ENCODE data around the gene TEX12. TPM values are rescaled to one million over a fixed set of nuclear protein-coding genes. Genes with fewer than 3 reads are reported as not detected.
"Not testable (repeated sequence)": the region's sequence is repeated elsewhere in the genome, so short reads cannot be mapped to it uniquely, and the experiment has no call there.

TEX12 gene
- total RNA-seq, 2 donors from 2014 or later: not detected

- Histone ChIP-seq H3K36me3 (replicated peaks in 1 of 2; ENCODE audit: insufficient read depth in 1 of 2, low read depth in 2 of 2) (no peaks in the 10 kb centered on the region), H3K27ac (no peak overlapping the region), H3K27me3 (no peaks in the 10 kb centered on the region), H3K4me1 (no peaks in the 10 kb centered on the region), H3K4me3 (no peak overlapping the region), H3K9me3 (no peaks in the 10 kb centered on the region)
- DNase-seq (no peak), ATAC-seq (no peak)
- intact Hi-C loops (cut with DNase I): no loop called here
- TF ChIP-seq CTCF (IDR thresholded peaks at IDR 0.05): no peak
- no peak for TF ChIP-seq POLR2A (IDR thresholded peaks at IDR 0.05)
Observed at GRCh38 chr11:112186304-112186703, 19.1 kb downstream of the TEX12 start.

GRCh38 chr11:112195113-112195512, 27.9 kb downstream of the TEX12 start:
- H3K4me3 ChIP-seq; H3K4me1 ChIP-seq; H3K9me3 ChIP-seq; intact Hi-C loops (cut with DNase I); H3K27me3 ChIP-seq; H3K36me3 ChIP-seq (replicated peaks in 1 of 2; ENCODE audit: insufficient read depth in 1 of 2, low read depth in 2 of 2): not testable (repeated sequence)
- 41 to 53% methylated on average over 11 of the region's 11 CpGs for WGBS, 2 donors
- ATAC-seq: peak; percentile 64
- peak in 1 of 4 donors; percentile 8 for DNase-seq
- peak overlapping the region in 3 of 4 donors; percentile 39 to 75 (median 40) for H3K27ac ChIP-seq

- TF ChIP-seq CTCF (IDR thresholded peaks at IDR 0.05) (no peak), POLR2A (IDR thresholded peaks at IDR 0.05) (no peak)
- DNase-seq (no peak), ATAC-seq (no peak)
- Histone ChIP-seq H3K9me3 (no peaks in the 10 kb centered on the region), H3K4me3 (no peak overlapping the region), H3K4me1 (no peaks in the 10 kb centered on the region), H3K36me3 (replicated peaks in 1 of 2; ENCODE audit: insufficient read depth in 1 of 2, low read depth in 2 of 2) (no peaks in the 10 kb centered on the region), H3K27ac (peak overlapping the region in 1 of 4 donors; percentile 75), H3K27me3 (no peaks in the 10 kb centered on the region)
- 23 to 39% methylated on average over 2 of the region's 2 CpGs for WGBS, 2 donors
- intact Hi-C loops (cut with DNase I): no loop called here
Observed at GRCh38 chr11:112195951-112196351, 28.8 kb downstream of the TEX12 start.

- Histone ChIP-seq H3K27ac (no peak overlapping the region), H3K4me1 (no peaks in the 10 kb centered on the region), H3K9me3 (no peaks in the 10 kb centered on the region), H3K4me3 (no peak overlapping the region), H3K27me3 (no peaks in the 10 kb centered on the region), H3K36me3 (replicated peaks in 1 of 2; ENCODE audit: insufficient read depth in 1 of 2, low read depth in 2 of 2) (no peaks in the 10 kb centered on the region)
- intact Hi-C loops (cut with DNase I): no loop called here
- TF ChIP-seq CTCF (IDR thresholded peaks at IDR 0.05): no peak
- TF ChIP-seq POLR2A (IDR thresholded peaks at IDR 0.05): no peak
- 67 to 79% methylated on average over 2 of the region's 2 CpGs for WGBS, 2 donors
- ATAC-seq (no peak), DNase-seq (no peak)
Observed at GRCh38 chr11:112196519-112197087, 29.4 kb downstream of the TEX12 start.

- DNase-seq; H3K27me3 ChIP-seq; H3K4me1 ChIP-seq; ATAC-seq; H3K4me3 ChIP-seq; H3K36me3 ChIP-seq (replicated peaks in 1 of 2; ENCODE audit: insufficient read depth in 1 of 2, low read depth in 2 of 2); H3K27ac ChIP-seq; intact Hi-C loops (cut with DNase I); H3K9me3 ChIP-seq: not testable (repeated sequence)
- 70 to 72% methylated on average over 4 of the region's 4 CpGs for WGBS, 2 donors
Observed at GRCh38 chr11:112199101-112199500, 31.9 kb downstream of the TEX12 start.

- DNase-seq: no peak
- no peaks in the 10 kb centered on the region for H3K27me3 ChIP-seq
- ATAC-seq: no peak
- H3K4me3 ChIP-seq: no peak overlapping the region
- H3K4me1 ChIP-seq: no peaks in the 10 kb centered on the region
- H3K27ac ChIP-seq: no peak overlapping the region
- H3K36me3 ChIP-seq (replicated peaks in 1 of 2; ENCODE audit: insufficient read depth in 1 of 2, low read depth in 2 of 2): no peaks in the 10 kb centered on the region
- TF ChIP-seq CTCF (IDR thresholded peaks at IDR 0.05) (no peak), POLR2A (IDR thresholded peaks at IDR 0.05) (no peak)
- WGBS, 2 donors: 24 to 32% methylated on average over 2 of the region's 2 CpGs
- intact Hi-C loops (cut with DNase I): no loop called here
- no peaks in the 10 kb centered on the region for H3K9me3 ChIP-seq
Observed at GRCh38 chr11:112200252-112200651, 33.1 kb downstream of the TEX12 start.

All from body of pancreas (tissue), 4 donors.